Hematopoietic multipotent progenitor cell treated with erythropoietin and hydrocortisone succinate and interleukin-3 and kit ligand, for 8 days (in vitro differentiated cells): ENCODE measurements around the gene TM9SF4.

Experiments used
- DNase-seq: peaks from one replicate; pipeline ENCODE4 v3.0.0-alpha.2; 2015

The TM9SF4 gene

DNA sequence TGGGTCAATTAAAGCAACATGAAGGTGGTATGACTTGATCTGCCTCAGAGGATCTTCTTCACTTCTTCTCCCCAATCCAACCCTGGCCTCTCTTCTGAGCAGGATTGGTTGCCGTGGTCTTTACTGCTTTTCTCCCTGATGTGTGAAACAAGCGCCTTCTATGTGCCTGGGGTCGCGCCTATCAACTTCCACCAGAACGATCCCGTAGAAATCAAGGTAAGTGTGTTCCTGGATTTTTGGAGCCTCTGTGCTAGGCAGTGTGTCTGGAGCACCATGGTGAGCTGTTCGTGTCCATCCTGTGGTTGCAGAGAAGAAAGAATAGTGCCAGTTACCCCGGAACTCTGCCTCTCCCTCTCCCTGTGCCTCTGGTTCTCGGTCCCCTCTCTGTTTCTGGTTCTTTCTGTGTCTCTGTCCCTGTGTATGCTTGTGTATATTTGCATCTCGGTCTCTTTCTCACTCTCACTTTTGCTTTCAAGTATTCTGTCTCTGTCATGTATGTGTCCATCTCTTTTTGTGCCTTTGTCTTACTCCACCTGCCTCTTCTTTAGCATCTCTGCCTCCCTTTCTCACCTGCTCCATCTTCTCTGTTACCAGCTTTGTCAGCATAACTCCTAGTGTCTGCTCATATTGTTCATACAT lies 23.5 kb downstream of the TM9SF4 start:
- no peak for DNase-seq

DNA sequence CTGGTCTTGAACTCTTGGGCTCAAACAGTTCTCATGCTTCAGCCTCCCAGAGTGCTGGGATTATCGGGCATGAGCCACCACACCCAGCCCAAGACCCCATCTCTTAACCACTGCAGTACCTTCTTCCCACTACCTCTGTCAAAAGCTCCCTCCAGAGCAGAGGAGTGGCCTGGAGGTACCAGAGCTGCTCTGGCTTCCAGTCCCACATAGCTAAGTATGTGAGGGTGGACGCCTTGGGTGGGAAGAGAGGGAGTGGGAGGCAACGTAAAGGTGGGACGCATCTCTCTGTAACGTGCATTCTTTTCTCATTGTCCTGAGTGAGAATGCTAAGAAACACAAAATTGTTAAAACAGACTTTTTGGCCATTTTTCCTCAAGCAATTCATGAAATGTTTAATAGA lies 24.5 kb downstream of the TM9SF4 start:
- no peak for DNase-seq

DNA sequence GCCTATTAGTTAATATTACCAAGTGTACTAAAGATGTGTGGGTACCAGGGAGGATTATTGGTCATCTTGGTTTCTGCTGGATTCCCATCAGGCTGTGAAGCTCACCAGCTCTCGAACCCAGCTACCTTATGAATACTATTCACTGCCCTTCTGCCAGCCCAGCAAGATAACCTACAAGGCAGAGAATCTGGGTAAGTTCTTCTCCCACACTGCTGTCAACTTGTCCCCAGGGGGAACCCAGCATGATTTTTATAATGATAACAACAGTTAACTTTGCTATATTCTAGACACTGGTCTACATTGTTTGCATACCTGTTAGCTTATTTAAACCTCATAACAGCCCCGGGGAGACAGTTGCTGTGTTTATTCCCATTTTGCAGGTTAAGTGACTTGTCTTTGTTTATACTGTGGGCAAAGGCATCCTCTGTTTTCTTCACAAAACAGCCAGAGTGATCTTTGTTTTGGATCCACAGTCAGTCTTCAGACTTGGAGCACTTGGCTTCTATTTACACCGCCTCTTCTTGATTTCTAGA lies 26.5 kb downstream of the TM9SF4 start:
- no peak for DNase-seq

DNA sequence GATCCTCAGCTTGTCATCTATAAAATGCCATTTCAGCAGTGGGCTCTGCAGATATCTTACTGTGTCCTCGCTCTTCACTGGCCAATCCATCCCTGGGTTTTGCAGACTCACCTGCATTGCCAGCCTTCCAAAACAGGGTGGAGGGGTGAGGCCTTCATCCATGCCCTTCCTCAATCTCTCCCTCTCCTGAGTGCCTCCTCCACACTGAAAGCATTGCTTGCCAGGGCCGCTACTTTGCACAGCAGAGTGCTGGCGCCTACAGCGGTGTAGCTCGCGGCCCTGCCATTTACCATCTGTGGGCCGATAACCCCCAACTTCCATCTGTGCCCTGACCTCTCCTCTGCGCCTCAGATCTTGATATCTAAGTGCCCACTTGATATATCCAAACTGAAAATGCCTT lies 29.4 kb downstream of the TM9SF4 start:
- DNase-seq = no peak

DNA sequence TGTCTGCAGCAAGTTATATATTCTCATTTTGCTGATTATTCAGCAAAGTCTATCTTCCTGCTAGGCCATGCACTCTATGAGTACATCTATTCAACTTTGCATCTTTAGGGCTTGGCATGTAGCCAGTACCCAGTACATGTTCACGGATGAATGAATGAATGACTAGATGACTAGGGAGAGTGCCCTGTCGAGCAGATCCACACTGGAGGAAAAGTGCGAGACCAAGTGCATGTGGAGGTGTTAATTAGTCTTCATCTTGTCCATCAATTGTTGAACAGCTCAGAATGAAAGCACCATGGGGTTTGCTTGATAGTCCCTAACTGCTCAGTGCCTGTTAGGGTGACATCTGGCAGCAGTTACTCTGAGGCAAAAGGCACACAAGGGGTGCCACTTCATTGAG lies 30.4 kb downstream of the TM9SF4 start:
- DNase-seq = no peak

DNA sequence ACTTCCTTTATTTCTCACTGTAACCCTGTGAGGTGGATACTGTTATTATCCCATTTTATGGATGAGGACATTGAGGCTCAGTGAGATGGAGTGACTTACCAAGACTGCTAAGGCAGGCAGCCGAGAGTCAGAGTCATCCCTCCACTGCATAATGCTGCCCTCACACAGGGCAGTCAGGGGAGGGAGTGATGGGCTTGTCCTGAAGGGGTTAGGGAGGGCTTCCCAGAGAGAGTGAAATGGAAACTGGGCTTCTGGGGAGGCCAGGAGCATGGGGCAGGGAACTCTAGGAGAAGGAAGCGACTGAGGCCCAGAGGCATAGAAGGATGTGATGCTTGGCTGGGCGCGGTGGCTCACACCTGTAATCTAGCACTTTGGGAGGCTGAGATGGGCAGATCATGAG lies 31.1 kb downstream of the TM9SF4 start:
- no peak for DNase-seq

DNA sequence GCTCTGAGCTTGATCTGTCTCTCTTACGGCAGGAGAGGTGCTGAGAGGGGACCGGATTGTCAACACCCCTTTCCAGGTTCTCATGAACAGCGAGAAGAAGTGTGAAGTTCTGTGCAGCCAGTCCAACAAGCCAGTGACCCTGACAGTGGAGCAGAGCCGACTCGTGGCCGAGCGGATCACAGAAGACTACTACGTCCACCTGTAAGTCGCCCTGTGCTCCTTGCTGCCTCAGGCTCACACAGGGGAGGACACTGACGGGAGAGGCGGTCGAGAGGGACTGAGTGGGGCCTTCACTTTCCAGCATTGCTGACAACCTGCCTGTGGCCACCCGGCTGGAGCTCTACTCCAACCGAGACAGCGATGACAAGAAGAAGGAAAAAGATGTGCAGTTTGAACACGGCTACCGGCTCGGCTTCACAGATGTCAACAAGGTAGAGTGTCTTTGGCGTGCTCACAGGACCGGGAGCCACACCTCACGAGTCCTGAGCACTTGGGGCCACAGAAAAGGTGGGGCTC lies 32.0 kb downstream of the TM9SF4 start:
- no peak for DNase-seq

DNA sequence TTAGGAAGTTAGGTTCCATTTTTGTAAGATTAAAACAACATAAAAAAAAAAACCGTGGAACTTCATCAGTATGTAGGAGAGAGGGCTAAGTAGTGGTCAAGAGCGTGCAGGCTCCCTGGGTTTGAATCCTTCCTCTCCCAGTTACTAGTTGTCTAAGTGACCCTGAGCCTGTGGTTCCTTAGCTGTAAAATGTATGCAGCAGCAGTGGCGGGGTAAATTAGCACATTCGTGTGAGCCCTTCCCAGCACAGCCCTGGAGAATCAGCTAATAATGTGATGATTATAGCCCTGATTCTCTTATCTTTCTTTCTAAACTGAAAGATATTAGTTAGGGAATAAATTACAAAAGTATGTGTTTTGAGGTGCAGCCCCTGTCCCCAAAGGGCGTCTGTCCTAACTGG lies 32.6 kb downstream of the TM9SF4 start:
- DNase-seq = no peak

DNA sequence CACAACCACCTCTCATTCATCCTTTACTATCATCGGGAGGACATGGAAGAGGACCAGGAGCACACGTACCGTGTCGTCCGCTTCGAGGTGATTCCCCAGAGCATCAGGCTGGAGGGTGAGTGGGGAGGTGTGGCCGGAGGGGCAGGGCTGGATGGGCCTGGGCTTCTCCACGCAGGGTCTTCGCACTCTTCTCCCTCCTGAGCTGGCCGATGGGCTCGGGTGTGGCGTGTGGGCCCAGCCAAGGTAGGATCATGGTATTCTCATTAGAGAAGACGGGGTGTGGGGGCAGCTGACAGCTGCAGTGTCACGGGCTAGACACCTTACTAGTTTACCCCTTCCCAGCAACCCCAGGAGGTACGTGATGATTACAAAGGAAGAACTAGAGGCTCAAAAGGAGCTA lies 33.5 kb downstream of the TM9SF4 start:
- DNase-seq = no peak

DNA sequence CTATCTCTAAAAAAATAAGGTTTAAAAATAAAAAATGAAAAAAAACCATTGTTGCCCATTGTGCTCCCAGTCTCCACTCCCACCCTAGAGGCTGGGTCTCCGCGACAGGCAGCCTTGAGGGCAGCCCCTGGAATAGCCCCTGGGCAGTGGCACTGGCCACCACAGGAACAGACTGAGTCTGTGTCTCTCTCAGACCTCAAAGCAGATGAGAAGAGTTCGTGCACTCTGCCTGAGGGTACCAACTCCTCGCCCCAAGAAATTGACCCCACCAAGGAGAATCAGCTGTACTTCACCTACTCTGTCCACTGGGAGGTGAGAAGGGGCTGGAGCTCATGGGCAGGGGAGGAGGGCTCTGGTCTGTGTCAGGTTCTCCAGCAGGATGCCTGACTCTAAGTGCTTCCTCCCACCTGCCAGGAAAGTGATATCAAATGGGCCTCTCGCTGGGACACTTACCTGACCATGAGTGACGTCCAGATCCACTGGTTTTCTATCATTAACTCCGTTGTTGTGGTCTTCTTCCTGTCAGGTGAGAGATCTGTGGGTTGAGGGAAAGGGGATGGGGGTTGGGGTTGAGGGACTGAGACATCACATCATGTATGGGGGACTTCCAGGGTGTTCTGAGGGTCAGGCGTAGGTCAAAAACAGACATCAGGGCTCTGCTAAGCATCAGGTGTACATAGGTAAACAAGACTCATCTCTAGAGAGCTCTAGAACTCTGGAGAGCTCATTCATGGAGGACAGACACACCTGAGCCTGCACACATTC lies 35.6 kb downstream of the TM9SF4 start:
- no peak for DNase-seq

DNA sequence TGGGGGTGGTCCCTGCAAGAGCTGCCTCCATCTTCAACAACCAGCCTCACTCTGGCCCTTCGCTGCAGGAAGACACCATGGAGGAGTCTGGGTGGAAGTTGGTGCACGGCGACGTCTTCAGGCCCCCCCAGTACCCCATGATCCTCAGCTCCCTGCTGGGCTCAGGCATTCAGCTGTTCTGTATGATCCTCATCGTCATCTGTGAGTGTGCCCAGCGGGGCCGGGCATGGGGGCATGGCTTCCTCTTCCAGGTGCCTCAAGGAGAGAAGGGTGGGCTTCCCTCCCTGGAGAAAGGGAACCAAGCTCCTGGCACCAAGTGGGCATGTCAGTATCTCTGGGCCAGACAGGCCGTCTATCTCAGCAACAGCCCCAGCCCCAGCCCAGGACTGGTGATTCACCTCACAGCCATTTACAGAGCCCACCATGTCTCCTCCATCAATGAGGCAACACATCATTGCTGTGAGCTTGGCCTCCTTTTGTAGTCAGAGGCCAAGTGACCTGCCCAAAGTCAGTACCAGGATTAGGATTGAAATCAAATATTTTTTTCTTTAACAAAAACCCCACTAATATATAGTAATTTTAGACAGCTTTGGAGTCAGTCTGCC lies 40.2 kb downstream of the TM9SF4 start:
- no peak for DNase-seq

DNA sequence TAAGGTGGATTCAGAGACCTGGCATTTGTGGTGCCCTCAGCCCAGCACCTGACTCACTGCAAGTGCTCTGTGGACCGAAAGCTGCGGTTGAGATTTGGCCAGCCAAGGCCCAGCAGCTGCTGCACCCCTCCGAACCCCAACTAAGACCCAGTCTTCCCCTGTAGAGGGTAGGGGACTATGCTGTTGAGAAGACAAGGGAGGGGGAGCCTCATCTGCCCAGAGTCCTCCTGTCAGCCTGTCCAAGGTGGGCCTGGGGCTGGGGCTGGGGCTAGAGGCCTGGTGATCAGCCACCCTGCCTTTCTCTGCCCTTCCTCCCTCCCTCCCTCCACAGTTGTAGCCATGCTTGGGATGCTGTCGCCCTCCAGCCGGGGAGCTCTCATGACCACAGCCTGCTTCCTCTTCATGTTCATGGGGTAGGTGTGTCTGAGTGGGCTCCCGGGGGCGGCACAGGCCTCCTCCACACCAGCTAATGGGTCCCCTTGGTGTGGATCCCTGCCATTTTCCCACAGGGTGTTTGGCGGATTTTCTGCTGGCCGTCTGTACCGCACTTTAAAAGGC lies 40.9 kb downstream of the TM9SF4 start:
- no peak for DNase-seq

DNA sequence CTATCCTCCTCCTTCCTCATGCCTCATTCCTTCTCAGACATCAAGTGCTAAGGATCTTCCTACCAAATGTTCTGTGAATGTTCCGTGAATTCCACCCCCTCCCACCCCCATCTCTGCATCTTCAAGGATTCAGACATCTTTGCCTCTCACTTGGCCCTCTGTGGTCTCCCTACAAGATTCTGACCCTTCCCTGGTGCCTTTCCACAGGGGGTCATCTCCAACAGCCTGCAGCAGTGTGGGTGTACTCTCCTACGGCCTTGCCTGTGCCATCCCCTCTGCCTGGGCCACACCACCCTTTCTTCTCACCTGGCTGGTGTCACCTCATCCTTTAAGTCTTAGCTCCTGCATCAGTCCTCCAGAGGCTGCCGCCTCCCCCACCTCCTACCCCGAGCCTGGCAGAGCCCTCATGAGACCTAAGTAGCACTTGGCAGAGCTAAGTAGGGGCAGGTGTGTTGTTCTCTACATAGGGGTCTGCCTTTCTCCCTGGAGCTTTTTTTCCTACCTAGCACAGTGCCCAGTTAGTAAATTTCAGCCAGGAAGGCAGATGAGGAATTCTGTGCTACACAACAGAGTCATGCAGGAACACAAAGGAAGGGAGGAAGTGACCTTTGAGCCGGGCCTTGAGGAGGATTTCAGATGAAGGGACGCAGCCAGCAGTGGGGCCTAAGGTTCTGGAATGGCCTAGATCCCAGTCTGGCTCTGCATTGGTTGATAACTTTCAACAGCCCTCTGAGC lies 43.1 kb downstream of the TM9SF4 start:
- no peak for DNase-seq

DNA sequence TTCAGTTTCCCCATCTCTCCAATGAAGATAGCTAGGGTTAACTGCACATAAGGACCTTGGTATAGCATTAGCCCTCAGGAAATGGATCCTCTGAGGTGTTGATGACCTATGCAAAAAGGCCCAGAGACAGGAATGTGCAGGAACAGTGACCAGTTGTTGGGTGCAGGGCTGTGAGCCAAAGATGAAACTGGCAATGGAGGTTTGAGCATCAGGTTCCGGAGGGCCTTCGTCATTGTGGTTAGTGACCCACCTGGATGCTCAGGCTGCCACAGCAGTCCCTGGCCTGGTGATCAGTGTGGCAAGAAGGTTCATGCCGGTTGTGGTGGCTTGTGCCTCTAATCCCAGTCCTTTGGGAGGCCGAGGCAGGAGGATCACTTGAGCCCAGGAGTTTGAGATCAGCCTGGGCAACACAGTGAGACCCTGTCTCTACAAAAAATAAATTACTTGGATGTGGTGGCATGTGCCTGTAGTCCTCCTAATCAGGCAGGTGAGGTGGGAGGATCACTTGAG lies 43.7 kb downstream of the TM9SF4 start:
- DNase-seq = no peak

DNA sequence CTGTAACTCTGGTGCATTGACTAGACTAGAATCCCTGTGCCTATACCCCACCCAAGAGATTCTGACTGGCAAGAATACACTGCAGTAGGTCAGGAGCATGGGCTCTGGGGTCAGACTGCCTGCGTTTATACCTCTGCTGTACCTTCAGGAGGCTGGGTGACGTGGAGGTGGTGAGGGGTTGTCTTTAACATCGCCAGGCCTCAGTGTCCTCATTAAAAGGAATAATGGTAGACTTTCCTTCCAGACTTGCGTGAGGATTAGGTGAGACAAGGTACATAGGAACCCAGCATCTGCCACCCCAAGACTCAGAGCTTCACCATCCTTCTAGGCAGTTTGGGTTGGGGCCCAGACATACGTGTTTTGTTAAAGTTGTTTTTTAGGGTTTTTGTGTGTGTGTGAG lies 44.3 kb downstream of the TM9SF4 start:
- DNase-seq = no peak

DNA sequence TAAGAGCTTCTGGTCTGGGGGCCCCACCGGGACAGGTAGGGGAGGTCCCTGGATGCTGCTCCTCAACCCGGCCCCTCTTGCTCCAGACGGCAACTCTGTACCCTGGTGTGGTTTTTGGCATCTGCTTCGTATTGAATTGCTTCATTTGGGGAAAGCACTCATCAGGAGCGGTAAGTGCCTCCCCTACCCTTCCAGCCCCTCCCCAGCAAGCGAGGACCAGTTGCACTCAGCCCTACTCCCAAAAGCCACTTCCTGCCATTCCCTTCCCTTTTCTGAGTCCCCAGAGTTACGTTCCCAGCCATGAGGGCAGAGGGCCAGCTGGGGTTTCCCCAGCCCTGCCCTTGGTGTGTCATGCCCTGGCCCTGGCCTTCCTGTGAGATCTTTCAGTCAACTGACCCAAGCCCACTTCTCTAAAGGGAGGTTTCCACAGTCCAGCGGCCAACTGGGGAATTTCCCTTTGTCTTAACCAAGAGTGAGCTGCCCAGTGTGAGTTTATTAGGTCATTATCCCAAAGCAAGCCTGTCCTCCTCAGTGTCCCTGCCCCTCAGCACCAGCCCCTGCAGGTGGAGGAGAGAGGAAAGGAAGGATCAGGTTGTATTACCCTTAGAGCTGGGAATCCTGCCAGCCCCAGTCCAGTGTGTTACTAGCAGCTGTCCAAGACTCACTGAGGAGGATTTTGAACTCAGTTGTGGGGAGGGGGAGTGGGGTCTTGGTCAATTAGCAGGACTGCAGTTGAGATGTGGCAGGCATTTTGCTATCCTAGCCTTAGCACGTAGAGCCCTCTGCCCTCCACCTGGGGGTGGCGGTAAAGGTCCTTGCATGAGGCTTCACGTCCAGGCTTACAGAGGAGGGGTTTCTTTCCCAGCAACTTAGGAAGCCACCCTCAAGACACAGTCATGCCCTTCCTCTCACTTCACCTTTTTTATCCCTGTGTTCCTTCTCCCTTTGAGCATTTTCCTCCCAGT lies 45.8 kb downstream of the TM9SF4 start:
- DNase-seq = peak; percentile 35

DNA sequence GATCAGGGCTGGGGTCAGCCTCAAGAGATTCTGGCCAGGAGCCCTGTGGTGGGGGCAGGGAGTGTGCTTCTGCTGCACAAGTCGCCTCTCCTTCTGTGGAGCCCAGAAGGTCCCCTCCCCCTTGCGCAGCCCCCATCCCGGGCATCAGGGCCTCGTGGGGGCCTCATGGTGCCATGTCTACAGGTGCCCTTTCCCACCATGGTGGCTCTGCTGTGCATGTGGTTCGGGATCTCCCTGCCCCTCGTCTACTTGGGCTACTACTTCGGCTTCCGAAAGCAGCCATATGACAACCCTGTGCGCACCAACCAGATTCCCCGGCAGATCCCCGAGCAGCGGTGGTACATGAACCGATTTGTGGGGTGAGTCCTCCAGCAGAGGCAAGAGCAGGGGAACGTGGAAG lies 48.1 kb downstream of the TM9SF4 start:
- DNase-seq = no peak

DNA sequence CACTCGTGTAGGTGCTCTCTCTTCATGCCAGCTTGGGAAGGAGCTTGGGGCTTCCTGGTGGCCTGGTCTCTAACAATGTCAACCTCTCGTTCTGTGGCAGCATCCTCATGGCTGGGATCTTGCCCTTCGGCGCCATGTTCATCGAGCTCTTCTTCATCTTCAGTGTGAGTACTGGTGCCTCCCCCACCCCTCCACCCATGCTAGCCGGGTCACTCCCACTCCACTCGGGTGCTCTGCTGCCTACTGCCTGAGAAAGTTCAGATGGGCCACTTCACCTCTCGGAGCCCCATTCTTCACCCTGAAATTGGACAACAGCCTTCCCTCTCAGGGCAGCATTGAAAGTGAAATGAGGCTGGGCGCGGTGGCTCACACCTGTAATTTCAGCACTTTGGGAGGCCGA lies 48.8 kb downstream of the TM9SF4 start:
- DNase-seq = no peak

DNA sequence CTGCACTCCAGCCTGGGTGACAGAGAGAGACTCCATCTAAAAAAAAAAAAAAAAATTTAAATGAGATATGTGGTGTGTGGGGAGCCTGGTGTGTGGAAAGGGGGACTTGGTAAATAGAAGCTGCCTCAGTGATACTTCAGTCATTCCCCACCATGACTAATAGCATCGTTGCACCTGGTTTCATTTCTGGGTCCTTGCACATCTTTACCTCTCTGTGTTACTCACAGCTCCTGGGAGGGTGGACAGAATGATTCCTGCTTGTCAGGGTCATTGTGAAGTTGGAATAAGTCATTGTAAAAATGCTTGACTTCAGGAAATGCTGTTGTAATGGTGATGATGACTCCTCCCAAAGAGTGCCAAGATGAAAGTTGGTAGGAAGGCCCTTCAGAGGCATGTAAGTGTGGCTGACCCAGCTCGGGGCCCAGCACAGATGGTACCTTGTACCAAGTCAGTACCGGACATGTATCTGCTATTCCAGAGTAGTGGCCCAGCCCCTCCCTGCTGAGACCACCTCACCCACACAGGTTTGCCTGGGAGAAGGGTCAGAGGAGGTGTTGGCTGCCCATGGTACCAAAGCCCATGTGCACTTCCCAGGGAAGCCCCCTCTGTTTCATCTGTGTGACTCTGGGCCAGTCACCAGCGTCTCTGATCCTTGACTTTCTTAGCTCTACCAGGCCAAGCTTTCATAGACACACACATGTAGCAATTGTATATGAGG lies 49.6 kb downstream of the TM9SF4 start:
- no peak for DNase-seq

DNA sequence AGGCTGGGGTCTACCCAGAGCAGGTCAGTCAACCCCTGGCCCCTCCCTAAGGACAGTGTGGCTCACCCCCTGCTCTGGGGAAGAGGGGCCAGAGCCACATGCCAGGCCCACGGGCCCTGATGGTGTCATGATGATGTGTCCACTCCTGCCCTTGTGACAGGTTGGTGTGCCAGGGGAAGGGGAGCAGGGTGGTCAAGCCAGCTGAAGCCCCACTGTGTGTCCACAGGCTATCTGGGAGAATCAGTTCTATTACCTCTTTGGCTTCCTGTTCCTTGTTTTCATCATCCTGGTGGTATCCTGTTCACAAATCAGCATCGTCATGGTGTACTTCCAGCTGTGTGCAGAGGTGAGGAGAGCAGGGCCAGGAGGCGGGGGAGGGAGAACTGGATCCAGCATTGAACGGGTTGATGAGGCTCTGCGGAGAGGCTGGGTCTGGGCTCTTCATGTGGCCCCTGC lies 50.3 kb downstream of the TM9SF4 start:
- no peak for DNase-seq

DNA sequence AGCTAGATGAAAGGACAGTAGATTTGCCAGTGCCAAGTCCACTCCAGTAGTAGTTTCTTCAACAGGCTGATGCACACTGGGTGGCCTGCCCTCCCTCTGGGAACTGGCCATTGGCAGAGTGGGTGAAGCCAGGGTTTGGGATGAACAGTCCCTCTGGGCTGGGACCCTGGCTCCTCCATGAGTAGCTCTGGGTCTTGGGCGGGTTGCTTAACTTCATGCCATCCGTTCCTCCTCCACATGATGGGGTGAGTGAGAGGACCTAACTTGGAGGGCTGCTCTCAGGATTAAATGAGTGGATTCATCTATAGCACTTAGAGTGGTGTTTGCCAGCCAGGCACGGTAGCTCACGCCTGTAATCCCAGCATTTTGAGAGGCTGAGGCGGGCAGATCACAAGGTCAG lies 50.8 kb downstream of the TM9SF4 start:
- DNase-seq = no peak
